Measurements from ENCODE around the gene RASIP1.
A peak's percentile ranks its signal among the peaks of the same experiment; 100 is the strongest.

Gene RASIP1

GRCh38 chr19:48738557-48739403 lies 1.6 kb downstream of the RASIP1 start:
- DNase-seq (ENCODE audit: low read depth), result peak; percentile 95
- TF ChIP-seq CTCF (IDR thresholded peaks at IDR 0.05; ENCODE audit: insufficient read depth, low read depth, low read length, missing control alignments), result peak; percentile 9

GRCh38 chr19:48737360-48737998 lies 2.9 kb downstream of the RASIP1 start:
- DNase-seq (ENCODE audit: low read depth), result no peak
- H3K4me3 ChIP-seq (ENCODE audit: low read length), result no peak overlapping the region
- no peak for TF ChIP-seq CTCF (IDR thresholded peaks at IDR 0.05; ENCODE audit: insufficient read depth, low read depth, low read length, missing control alignments)

More at GRCh38 chr19:48738557-48739403, 1.6 kb downstream of the RASIP1 start:
- peak overlapping the region; percentile 32 for H3K4me3 ChIP-seq (ENCODE audit: low read length)

GRCh38 chr19:48735031-48735615 lies 5.3 kb downstream of the RASIP1 start:
- DNase-seq (ENCODE audit: low read depth), result peak; percentile 75
- H3K4me3 ChIP-seq (ENCODE audit: low read length), result peak overlapping the region; percentile 36
- no peak for TF ChIP-seq CTCF (IDR thresholded peaks at IDR 0.05; ENCODE audit: insufficient read depth, low read depth, low read length, missing control alignments)

GRCh38 chr19:48734625-48735024 lies 5.8 kb downstream of the RASIP1 start:
- no peak overlapping the region for H3K4me3 ChIP-seq (ENCODE audit: low read length)
- TF ChIP-seq CTCF (IDR thresholded peaks at IDR 0.05; ENCODE audit: insufficient read depth, low read depth, low read length, missing control alignments), result no peak
- no peak for DNase-seq (ENCODE audit: low read depth)

GRCh38 chr19:48731452-48731851 lies 9.0 kb downstream of the RASIP1 start:
- no peak overlapping the region for H3K4me3 ChIP-seq (ENCODE audit: low read length)
- no peak for TF ChIP-seq CTCF (IDR thresholded peaks at IDR 0.05; ENCODE audit: insufficient read depth, low read depth, low read length, missing control alignments)
- no peak for DNase-seq (ENCODE audit: low read depth)

GRCh38 chr19:48728911-48729664 lies 11.3 kb downstream of the RASIP1 start:
- no peak for DNase-seq (ENCODE audit: low read depth)
- H3K4me3 ChIP-seq (ENCODE audit: low read length), result peak overlapping the region; percentile 30
- no peak for TF ChIP-seq CTCF (IDR thresholded peaks at IDR 0.05; ENCODE audit: insufficient read depth, low read depth, low read length, missing control alignments)

Data from epithelial cell of esophagus (primary cell).